Right lobe of liver (tissue), 6 donors: ENCODE results near the gene SPHK1. TPM values are rescaled to one million over a fixed set of nuclear protein-coding genes. Genes with fewer than 3 reads are reported as not detected.

Experiments
- ATAC-seq, 4 donors: fragments of 200-7000 bp; cut with Tn5 transposase; one replicate each; pipeline ENCODE4 v1.9.1; 2020; ENCODE audit warnings: mild to moderate bottlenecking in 4 of 4, moderate library complexity in 4 of 4
- DNase-seq, 3 donors: peaks; one replicate each; pipeline ENCODE4 v3.0.0-alpha.2; 2020
- H3K27ac ChIP-seq, 3 donors: fragments of 200-600 bp; one replicate each; pipeline ENCODE4 v1.8.0; 2022
- H3K27me3 ChIP-seq, 2 donors: fragments of 200-600 bp; one replicate each; pipeline ENCODE4 v1.8.0; 2022
- H3K36me3 ChIP-seq, 4 donors: fragments of 200-600 bp; sonication (generic) in 1 of 4; one replicate each; pipeline versions ENCODE4 v1.5.1 to v1.8.0; 2017 to 2022; ENCODE audit warnings: control low read depth in 1 of 4
- H3K4me1 ChIP-seq, 4 donors: fragments of 200-600 bp; sonication (generic) in 1 of 4; one replicate each; pipeline versions ENCODE4 v1.5.1 to v1.8.0; 2017 to 2022; ENCODE audit warnings: control low read depth in 1 of 4
- H3K4me3 ChIP-seq, 3 donors: fragments of 200-600 bp; one replicate each; pipeline ENCODE4 v1.8.0; 2022
- H3K9me3 ChIP-seq, 4 donors: fragments of 200-600 bp; sonication (generic) in 1 of 4; one replicate each; pipeline versions ENCODE4 v1.5.1 to v1.8.0; 2017 to 2022; ENCODE audit warnings: control low read depth in 1 of 4
- CTCF ChIP-seq, 4 donors: fragments of 200-600 bp in 3 of 4; fragments of 450-650 bp in 1 of 4; IDR thresholded peaks; one replicate each; pipeline versions ENCODE4 v1.5.1 to v1.8.0; 2016 to 2022; ENCODE audit warnings: antibody characterized with exemption in 4 of 4, mild to moderate bottlenecking in 2 of 4
- POLR2A ChIP-seq: fragments of 450-650 bp; IDR thresholded peaks from one replicate; pipeline ENCODE4 v1.6.1; 2017; ENCODE audit warnings: antibody characterized with exemption, mild to moderate bottlenecking
- WGBS: methylation state at CpG from one replicate; pipeline ENCODE4 v1.1.6; 2018; ENCODE audit warnings: low coverage, low lambda C conversion rate; ENCODE audit not compliant: insufficient coverage; ENCODE audit errors: missing lambda C conversion rate; 5-methylcytosine and 5-hydroxymethylcytosine counted together
- intact Hi-C, 2 donors: fragments of 100-400 bp; cut with DNase I; formaldehyde crosslinking; loops; one replicate each; pipeline versions ENCODE4 v1.11.2 to v1.14.1; 2022
- total RNA-seq, 6 experiments: library from RNA; depleted of rRNA in 2 of 6; stranded (reverse); fragments of >200 nt in 2 of 6; fragmentation: NEBNext Ultra II Directional in 3 of 6; extraction: Animal tissue kit (Norgen Biotek cat#: 25700) in 3 of 6; gene quantifications; one replicate each; pipeline versions ENCODE4 v1.1.0 to v1.2.4, GENCODE V29; 2016 to 2023
- donor health status: DM: no; HTN: yes; CAD: no.
- donor health status: DM: no; HTN: no; CAD: no.
- donor health status: DM: no; HTN: no; CAD: no.
- donor health status: DM: no; HTN: yes; CAD: no.
- donor health status: DM: no; HTN: yes; CAD: no.

The SPHK1 gene
- total RNA-seq, 6 experiments from 2014 or later, result 0.35 to 2.6 (median 1.5) TPM

- H3K27ac ChIP-seq, result no peak overlapping the region
- intact Hi-C loops, result no loop called here
- ATAC-seq (no peak), DNase-seq (no peak)
- H3K4me1 ChIP-seq, result peaks cover 0 to 12% (median 6%) of the 10 kb centered on the region in 4 donors
- H3K27me3 ChIP-seq, result no peaks in the 10 kb centered on the region
- TF ChIP-seq POLR2A (no peak), CTCF (IDR thresholded peaks at IDR 0.05) (no peak)
- H3K9me3 ChIP-seq, result no peaks in the 10 kb centered on the region
- H3K4me3 ChIP-seq, result no peak overlapping the region
- WGBS, result 92% methylated on average over 5 of the region's 11 CpGs
- peaks cover 0 to 21% (median 0%) of the 10 kb centered on the region in 4 donors for H3K36me3 ChIP-seq
Measured at GRCh38 chr17:76390003-76390421, 5.6 kb downstream of the SPHK1 start.

- H3K4me3 ChIP-seq, result no peak overlapping the region
- no peaks in the 10 kb centered on the region for H3K27me3 ChIP-seq
- peaks cover 0 to 31% (median 4%) of the 10 kb centered on the region in 4 donors for H3K36me3 ChIP-seq
- H3K9me3 ChIP-seq, result no peaks in the 10 kb centered on the region
- H3K27ac ChIP-seq, result no peak overlapping the region
- intact Hi-C loops, result no loop called here
- TF ChIP-seq CTCF (IDR thresholded peaks at IDR 0.05) (no peak), POLR2A (no peak)
- 88% methylated on average over 1 of the region's 21 CpGs for WGBS
- no peak for ATAC-seq
- no peak for DNase-seq
- no peaks in the 10 kb centered on the region for H3K4me1 ChIP-seq
Measured at GRCh38 chr17:76391200-76391715, 6.8 kb downstream of the SPHK1 start.

- Histone ChIP-seq H3K4me3 (no peak overlapping the region), H3K9me3 (no peaks in the 10 kb centered on the region), H3K4me1 (no peaks in the 10 kb centered on the region), H3K36me3 (peaks cover 0 to 55% (median 4%) of the 10 kb centered on the region in 4 donors), H3K27me3 (no peaks in the 10 kb centered on the region), H3K27ac (no peak overlapping the region)
- intact Hi-C loops, result no loop called here
- no peak for DNase-seq
- no peak for ATAC-seq
- WGBS, result 98% methylated on average over 4 of the region's 10 CpGs
- TF ChIP-seq CTCF (IDR thresholded peaks at IDR 0.05) (no peak), POLR2A (no peak)
Measured at GRCh38 chr17:76394166-76394565, 9.8 kb downstream of the SPHK1 start.

- Histone ChIP-seq H3K4me1 (no peaks in the 10 kb centered on the region), H3K27me3 (no peaks in the 10 kb centered on the region), H3K4me3 (no peak overlapping the region), H3K27ac (no peak overlapping the region), H3K9me3 (no peaks in the 10 kb centered on the region), H3K36me3 (peaks cover 0 to 69% (median 4%) of the 10 kb centered on the region in 4 donors)
- WGBS, result 88% methylated on average over 3 of the region's 15 CpGs
- TF ChIP-seq CTCF (IDR thresholded peaks at IDR 0.05) (no peak), POLR2A (no peak)
- ATAC-seq (no peak), DNase-seq (peak in 1 of 3 donors; percentile 42)
- intact Hi-C loops, result loop anchor here in 1 of 2 donors (5.0 kb wide), 1 partner anchor 89 kb away; the partner anchor contains the start of gene QRICH2
Measured at GRCh38 chr17:76395980-76396379, 11.6 kb downstream of the SPHK1 start.
